AG10803 (cell line): ENCODE data around the gene RPS6KL1.

Source experiments
- DNase-seq: peaks from one replicate; pipeline ENCODE4 v3.0.0; 2010; ENCODE audit warnings: low read depth
- H3K4me3 ChIP-seq: 2 replicates; pipeline ENCODE4 v1.5.1; 2011; ENCODE audit warnings: mild to moderate bottlenecking, low read length, control low read depth
- TF ChIP-seq, protein P1 (sequence below): conservative IDR thresholded peaks from 2 replicates; pipeline ENCODE4 v1.5.1; 2011; ENCODE audit warnings: mild to moderate bottlenecking, low read length, control low read depth, inconsistent platforms

RPS6KL1 gene

DNA sequence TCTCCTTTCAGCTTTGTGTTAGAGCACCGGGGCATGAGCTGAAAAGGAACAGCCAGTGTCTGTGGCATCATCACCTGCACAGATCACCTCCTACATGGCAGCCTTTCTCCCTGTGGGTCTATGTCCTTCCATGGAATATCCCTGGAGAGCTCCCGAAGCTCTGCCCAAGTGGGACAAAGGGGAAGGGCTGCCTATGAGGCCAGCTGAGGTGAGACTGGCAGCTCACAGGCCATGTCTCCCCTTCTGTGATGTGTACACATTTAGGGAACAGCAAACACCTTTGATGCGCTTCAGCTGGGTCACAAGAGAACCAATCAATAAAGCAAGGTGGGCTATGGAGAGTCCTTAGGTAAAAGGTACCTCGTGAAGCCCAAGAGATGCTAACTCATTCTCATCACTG lies 51.2 kb downstream of the RPS6KL1 start:
- TF ChIP-seq, protein P1, sequence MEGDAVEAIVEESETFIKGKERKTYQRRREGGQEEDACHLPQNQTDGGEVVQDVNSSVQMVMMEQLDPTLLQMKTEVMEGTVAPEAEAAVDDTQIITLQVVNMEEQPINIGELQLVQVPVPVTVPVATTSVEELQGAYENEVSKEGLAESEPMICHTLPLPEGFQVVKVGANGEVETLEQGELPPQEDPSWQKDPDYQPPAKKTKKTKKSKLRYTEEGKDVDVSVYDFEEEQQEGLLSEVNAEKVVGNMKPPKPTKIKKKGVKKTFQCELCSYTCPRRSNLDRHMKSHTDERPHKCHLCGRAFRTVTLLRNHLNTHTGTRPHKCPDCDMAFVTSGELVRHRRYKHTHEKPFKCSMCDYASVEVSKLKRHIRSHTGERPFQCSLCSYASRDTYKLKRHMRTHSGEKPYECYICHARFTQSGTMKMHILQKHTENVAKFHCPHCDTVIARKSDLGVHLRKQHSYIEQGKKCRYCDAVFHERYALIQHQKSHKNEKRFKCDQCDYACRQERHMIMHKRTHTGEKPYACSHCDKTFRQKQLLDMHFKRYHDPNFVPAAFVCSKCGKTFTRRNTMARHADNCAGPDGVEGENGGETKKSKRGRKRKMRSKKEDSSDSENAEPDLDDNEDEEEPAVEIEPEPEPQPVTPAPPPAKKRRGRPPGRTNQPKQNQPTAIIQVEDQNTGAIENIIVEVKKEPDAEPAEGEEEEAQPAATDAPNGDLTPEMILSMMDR, result no peak
- no peak for DNase-seq
- no peak overlapping the region for H3K4me3 ChIP-seq

DNA sequence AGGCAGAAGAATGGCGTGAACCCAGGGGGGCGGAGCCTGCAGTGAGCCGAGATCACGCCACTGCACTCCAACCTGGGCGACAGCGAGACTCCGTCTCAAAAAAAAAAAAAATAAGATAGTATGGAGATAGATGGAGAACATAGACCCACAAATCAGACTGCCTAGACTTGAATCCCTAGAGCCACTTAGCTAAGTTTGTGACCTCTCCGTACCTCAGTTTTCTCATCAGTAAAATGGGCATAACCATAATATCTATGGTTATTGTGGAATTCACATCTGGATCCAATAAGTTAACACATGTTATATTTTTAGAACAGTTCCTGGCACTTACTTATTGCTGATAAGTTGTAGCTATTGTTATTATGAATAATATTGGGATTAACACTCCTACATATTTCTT lies 54.3 kb downstream of the RPS6KL1 start:
- no peak overlapping the region for H3K4me3 ChIP-seq
- DNase-seq, result no peak
- TF ChIP-seq, protein P1, result no peak

DNA sequence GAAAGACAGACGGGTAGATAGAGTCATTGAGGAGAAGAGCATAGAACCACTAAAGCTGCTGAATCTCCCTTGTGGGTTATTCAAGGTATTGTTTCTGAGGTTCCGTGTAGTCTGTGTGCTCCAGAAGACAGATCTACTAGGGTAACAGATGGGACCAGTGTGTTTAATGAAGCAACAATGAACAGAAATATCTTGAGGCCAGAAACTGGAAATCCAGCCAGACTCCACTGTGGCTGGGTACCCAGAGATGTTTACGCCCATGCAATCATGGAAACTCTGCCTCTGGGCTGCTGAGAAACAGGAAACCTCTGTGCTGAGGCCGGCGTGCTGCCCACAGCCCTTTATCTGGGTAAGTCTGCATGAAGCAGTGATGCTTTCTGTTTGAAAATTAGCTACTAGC lies 55.4 kb downstream of the RPS6KL1 start:
- DNase-seq, result peak; percentile 89
- TF ChIP-seq, protein P1, result no peak
- H3K4me3 ChIP-seq, result no peak overlapping the region

DNA sequence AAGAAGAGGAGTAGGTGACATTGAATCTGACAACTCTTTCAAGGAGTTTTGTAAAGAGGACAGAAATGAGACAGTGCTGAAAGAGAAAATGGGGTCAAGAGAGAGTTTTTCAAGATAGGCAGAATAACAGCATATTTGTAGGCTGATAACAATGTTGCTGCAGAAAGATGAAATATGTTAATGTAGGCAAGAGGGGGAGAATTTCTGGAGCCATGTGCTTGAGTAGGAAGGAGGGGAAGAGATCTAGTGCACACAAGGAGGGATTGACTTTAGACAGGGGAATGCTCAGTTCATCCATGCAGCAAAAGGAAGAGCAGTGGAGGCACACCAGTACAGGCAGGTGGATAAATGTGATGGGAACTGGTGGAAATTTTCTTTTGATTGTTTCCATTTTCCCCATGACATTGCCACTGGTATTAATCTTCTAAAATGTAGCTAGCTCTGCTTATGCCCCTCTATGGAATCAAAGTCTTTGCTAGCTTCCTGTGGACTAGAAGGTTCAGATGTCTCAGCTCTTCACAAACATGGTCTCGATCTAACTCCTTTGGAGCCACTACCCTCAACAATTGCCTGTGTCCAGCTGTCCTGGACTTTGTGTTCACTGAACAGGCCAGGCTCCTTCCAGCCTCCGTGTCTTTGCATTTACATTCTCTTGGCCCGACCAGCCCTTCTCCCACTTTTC lies 56.2 kb downstream of the RPS6KL1 start:
- TF ChIP-seq, protein P1, result no peak
- DNase-seq, result no peak
- no peak overlapping the region for H3K4me3 ChIP-seq

DNA sequence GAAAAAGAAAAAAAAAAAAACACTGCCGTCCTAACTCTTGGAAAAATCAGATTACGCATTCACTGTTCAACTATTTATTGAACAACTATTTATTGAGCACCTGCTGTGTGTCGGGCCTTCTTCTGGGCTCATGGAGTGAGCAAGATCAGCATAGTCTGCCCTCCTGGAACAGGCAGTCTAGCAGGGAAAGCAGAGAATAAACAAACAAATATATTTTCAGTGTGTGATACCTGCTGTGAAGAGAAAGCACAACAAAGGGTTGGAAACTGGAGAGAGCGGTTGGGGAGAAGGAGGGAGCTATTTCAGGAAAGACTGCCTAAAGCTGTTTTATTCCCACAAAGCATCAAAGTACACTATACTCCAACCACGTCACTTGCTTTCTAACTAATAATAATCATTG lies 57.9 kb downstream of the RPS6KL1 start:
- no peak overlapping the region for H3K4me3 ChIP-seq
- TF ChIP-seq, protein P1, result no peak

DNA sequence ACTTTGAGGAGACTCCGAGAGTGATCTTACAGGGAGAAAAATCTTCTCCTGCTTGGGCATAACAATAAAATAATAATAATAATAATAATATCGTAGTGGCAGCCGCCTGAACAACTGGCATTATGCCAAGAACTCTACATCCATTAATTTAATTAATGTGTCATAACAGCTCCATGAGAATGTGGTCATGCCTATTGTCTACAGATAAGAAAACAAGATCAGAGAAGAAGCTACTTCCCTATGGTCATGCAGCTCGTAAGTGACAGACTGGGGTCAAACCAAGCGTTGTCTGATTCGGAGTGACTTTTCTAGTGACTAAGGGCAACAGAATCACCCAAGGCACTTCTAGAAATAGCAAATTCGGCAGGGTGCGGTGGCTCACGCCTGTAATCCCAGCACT lies 58.9 kb downstream of the RPS6KL1 start:
- TF ChIP-seq, protein P1, result no peak
- no peak for DNase-seq
- no peak overlapping the region for H3K4me3 ChIP-seq

More for the DNA sequence above, 57.9 kb downstream of the RPS6KL1 start:
- no peak for DNase-seq

DNA sequence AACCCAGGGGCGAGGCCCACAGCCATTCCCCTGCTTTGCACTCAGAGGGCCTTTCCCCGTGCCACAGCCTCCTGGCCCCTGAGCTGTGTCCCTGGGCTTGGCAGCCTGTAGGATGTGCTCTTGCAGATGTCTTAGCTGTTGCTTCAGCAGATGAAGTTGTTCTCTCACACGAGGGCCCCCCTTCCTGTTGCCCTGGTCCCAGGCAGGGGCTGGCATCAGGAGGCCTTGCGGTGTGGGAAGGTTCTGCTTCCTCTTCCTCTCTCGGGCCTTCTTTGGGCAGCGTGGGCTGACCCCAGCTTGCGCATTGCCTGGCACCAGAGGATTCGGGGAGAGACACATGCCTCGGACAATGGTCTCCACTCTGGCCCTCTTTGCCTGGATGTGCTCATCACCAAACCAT lies 59.8 kb downstream of the RPS6KL1 start:
- H3K4me3 ChIP-seq, result no peak overlapping the region
- no peak for DNase-seq
- TF ChIP-seq, protein P1, result no peak
